Kidney (tissue), 14 donors: ENCODE measurements around the gene FN3K. TPM values are rescaled to one million over a fixed set of nuclear protein-coding genes. Genes with fewer than 3 reads are reported as not detected.
"Not testable (repeated sequence)": the region's sequence is repeated elsewhere in the genome, so short reads cannot be mapped to it uniquely, and the experiment has no call there.

ENCODE experiments used
- DNase-seq, 5 donors: peaks; one replicate each; pipeline ENCODE4 v3.0.0-alpha.2; 2013 to 2020
- FAIRE-seq: peaks from 2 replicates; lab custom pipeline; 2012; peaks lifted over from hg19 to GRCh38; lab: Jason Lieb, UNC
- H3K27ac ChIP-seq, 2 donors: one replicate each; pipeline ENCODE4 v1.7.0; 2013; ENCODE audit warnings: low read depth in 2 of 2, low read length in 2 of 2, inconsistent platforms in 1 of 2
- H3K27me3 ChIP-seq: one replicate; pipeline ENCODE4 v1.7.1; 2013; ENCODE audit warnings: low read length, inconsistent platforms; ENCODE audit not compliant: control insufficient read depth, insufficient read depth
- H3K36me3 ChIP-seq, 3 donors: one replicate each; pipeline versions ENCODE4 v1.7.0 to v1.7.1; 2013; ENCODE audit warnings: low read length in 3 of 3, control low read depth in 1 of 3, inconsistent platforms in 1 of 3; ENCODE audit not compliant: insufficient read depth in 3 of 3, control insufficient read depth in 2 of 3
- H3K4me1 ChIP-seq, 3 donors: one replicate each; pipeline versions ENCODE4 v1.7.0 to v1.7.1; 2013; ENCODE audit warnings: low read length in 3 of 3, inconsistent platforms in 1 of 3, low read depth in 1 of 3; ENCODE audit not compliant: control insufficient read depth in 2 of 3, insufficient read depth in 2 of 3
- H3K4me3 ChIP-seq, 3 donors: one replicate each; pipeline versions ENCODE4 v1.7.0 to v1.8.1; 2013; ENCODE audit warnings: low read length in 3 of 3, control low read depth in 1 of 3, inconsistent platforms in 1 of 3
- H3K9ac ChIP-seq, 3 donors: one replicate each; pipeline versions ENCODE4 v1.7.0 to v1.7.1; 2013; ENCODE audit warnings: low read length in 3 of 3, control low read depth in 1 of 3, inconsistent platforms in 1 of 3
- H3K9me3 ChIP-seq, 3 donors: one replicate each; pipeline versions ENCODE4 v1.7.0 to v1.7.1; 2013; ENCODE audit warnings: low read length in 3 of 3, control low read depth in 1 of 3, inconsistent platforms in 1 of 3; ENCODE audit not compliant: control insufficient read depth in 2 of 3, insufficient read depth in 1 of 3
- intact Hi-C: fragments of 100-400 bp; cut with DNase I; formaldehyde crosslinking; loops from one replicate; pipeline ENCODE4 v1.11.1; 2022
- polyA plus RNA-seq: library from polyadenylated mRNA; stranded (reverse); fragments of 350-450 nt; fragmentation: Illumina TruSeq; extraction: RNeasy Lipid Tissue Mini Kit (QIAGEN cat#74804); gene quantifications from one replicate; pipeline ENCODE4 v1.2.3, GENCODE V29; 2014; ENCODE audit warnings: low read depth, low replicate concordance; ENCODE audit not compliant: insufficient read depth
- total RNA-seq: library from RNA; stranded (reverse); fragmentation: NEBNext Ultra II Directional; extraction: Animal tissue kit (Norgen Biotek cat#: 25700); gene quantifications from one replicate; pipeline ENCODE4 v1.2.1, GENCODE V29; 2021
- TF ChIP-seq, protein P1 (sequence below): IDR thresholded peaks from 3 replicates; pipeline ENCODE4 v1.5.1; 2012; ENCODE audit warnings: mild to moderate bottlenecking, moderate library complexity, borderline replicate concordance; ENCODE audit not compliant: insufficient read depth; ENCODE audit errors: extremely low read depth
- donor health status: control.
- donor health status: control.
- donor health status: control.
- donor health status: control.
- donor health status: control.
- donor health status: DM: yes; HTN: yes; CAD: no.
- donor health status: Normal renal cell carcinoma (clear cell type).

The FN3K gene
- total and polyA plus RNA-seq, 2 donors from 2014 or later: 33.3 to 114 TPM

DNA sequence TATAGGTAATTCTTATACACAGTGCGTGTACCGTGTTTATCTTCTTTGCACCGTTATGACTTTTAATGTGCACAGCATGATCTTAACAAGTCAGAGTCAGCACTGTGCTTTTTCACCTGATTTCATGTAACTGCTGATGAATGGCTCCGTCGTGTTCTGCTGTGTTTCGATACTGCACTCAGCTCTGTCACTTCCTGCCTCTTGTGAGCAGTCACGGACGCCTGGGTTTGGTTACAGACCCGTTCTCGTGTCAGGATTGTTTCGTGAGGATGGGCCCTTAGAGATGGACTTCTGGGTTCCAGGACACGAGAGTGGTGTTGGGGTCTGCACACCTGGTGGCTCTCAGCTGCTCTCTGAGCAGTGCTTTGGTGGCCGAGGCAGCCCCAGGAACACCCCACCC, 41.0 kb downstream of the FN3K start:
- intact Hi-C loops: loop anchor here (10.0 kb wide), 1 partner anchor 422 kb away; the partner anchor contains the start of gene TEX19

DNA sequence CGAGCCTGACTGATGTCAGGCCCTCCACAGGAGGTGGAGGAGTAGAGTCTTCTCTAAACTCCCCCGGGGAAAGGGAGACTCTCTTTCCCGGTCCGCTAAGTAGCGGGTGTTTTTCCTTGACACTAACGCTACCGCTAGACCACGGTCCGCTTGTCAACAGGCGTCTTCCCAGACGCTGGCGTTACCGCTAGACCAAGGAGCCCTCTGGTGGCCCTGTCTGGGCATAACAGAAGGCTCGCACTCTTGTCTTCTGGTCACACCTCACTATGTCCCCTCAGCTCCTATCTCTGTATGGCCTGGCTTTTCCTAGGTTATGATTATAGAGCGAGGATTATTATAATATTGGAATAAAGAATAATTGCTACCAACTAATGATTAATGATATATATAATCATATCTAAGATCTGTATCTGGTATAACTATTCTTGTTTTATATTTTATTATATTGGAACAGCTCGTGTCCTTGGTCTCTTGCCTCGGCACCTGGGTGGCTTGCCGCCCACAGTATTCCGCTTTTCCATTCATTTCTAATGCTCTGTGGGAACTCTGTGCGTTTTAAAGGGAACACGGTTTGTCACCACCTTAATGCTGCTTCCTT, 42.5 kb downstream of the FN3K start:
- intact Hi-C loops: loop anchor here (10.0 kb wide), 1 partner anchor 423 kb away; the partner anchor contains the start of gene TEX19
- not testable (repeated sequence) for H3K27me3 ChIP-seq, H3K9ac ChIP-seq, H3K27ac ChIP-seq, DNase-seq, FAIRE-seq, H3K9me3 ChIP-seq, H3K4me1 ChIP-seq, H3K4me3 ChIP-seq, H3K36me3 ChIP-seq

More for the DNA sequence above, 41.0 kb downstream of the FN3K start:
- no peaks in the 10 kb centered on the region for H3K27me3 ChIP-seq
- no peaks in the 10 kb centered on the region for H3K9me3 ChIP-seq
- peaks cover 0 to 9% (median 0%) of the 10 kb centered on the region in 3 donors for H3K36me3 ChIP-seq
- no peak overlapping the region for H3K4me3 ChIP-seq
- H3K27ac ChIP-seq: no peak overlapping the region
- TF ChIP-seq, protein P1, sequence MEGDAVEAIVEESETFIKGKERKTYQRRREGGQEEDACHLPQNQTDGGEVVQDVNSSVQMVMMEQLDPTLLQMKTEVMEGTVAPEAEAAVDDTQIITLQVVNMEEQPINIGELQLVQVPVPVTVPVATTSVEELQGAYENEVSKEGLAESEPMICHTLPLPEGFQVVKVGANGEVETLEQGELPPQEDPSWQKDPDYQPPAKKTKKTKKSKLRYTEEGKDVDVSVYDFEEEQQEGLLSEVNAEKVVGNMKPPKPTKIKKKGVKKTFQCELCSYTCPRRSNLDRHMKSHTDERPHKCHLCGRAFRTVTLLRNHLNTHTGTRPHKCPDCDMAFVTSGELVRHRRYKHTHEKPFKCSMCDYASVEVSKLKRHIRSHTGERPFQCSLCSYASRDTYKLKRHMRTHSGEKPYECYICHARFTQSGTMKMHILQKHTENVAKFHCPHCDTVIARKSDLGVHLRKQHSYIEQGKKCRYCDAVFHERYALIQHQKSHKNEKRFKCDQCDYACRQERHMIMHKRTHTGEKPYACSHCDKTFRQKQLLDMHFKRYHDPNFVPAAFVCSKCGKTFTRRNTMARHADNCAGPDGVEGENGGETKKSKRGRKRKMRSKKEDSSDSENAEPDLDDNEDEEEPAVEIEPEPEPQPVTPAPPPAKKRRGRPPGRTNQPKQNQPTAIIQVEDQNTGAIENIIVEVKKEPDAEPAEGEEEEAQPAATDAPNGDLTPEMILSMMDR: no peak
- H3K4me1 ChIP-seq: peaks cover 0 to 5% (median 0%) of the 10 kb centered on the region in 3 donors
- no peak for DNase-seq
- FAIRE-seq: no peak
- H3K9ac ChIP-seq: no peak overlapping the region

DNA sequence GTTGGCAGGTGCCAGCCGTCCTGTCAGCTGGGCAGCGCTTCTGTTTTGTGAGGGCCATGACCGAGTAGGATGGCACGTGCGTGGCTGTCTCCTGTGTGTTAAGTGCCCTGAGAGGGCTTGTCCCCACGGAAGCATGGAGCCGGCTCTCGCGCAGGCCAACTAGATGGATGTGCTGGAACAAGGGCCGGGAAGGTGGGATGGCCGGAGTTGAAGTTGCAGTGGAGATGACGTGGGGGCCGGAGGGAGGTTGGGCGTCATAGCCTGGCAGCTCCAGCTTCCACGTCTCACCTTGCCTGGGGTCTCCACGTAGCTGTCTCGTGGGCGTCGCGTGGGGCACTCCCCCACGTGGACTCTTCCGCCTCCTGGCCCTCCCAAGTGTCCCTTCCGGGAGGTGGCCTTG, 44.1 kb downstream of the FN3K start:
- TF ChIP-seq, protein P1: no peak
- H3K27me3 ChIP-seq: no peaks in the 10 kb centered on the region
- H3K36me3 ChIP-seq: peaks cover 0 to 4% (median 0%) of the 10 kb centered on the region in 3 donors
- peaks cover 0 to 8% (median 0%) of the 10 kb centered on the region in 3 donors for H3K4me1 ChIP-seq
- intact Hi-C loops: loop anchor here (10.0 kb wide), 1 partner anchor 425 kb away; the partner anchor contains the start of gene TEX19
- H3K9me3 ChIP-seq: no peaks in the 10 kb centered on the region
- FAIRE-seq (no peak), DNase-seq (no peak)
- H3K27ac ChIP-seq: no peak overlapping the region
- no peak overlapping the region for H3K4me3 ChIP-seq
- H3K9ac ChIP-seq: no peak overlapping the region

DNA sequence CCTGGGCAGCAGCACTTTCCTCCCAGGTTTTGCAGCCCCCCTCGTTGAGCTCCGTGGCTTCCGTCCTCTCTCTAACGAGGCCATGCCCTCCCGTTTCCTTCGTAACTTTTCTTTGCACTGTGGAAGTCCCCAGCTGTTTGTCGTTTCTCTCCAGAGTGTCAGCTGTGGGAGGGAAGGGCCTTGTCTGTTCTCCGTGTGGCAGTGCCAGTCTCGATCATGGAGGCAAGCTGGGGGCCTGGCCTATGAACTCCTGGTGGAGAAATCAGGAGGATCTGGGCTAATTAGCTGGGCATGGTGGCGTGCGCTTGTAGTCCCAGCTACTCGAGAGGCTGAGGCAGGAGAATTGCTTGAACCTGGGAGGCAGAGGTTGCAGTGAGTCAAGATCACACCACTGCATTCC, 44.8 kb downstream of the FN3K start:
- no peak for FAIRE-seq
- intact Hi-C loops: no loop called here

More for the DNA sequence above, 44.8 kb downstream of the FN3K start:
- Histone ChIP-seq H3K4me1 (peaks cover 0 to 5% (median 0%) of the 10 kb centered on the region in 3 donors), H3K4me3 (no peak overlapping the region), H3K9ac (no peak overlapping the region), H3K36me3 (peaks cover 0 to 4% (median 0%) of the 10 kb centered on the region in 3 donors), H3K27me3 (no peaks in the 10 kb centered on the region), H3K9me3 (no peaks in the 10 kb centered on the region), H3K27ac (no peak overlapping the region)
- TF ChIP-seq, protein P1: no peak
- peak in 1 of 5 donors; percentile 47 for DNase-seq
